DOHH2 (cell line): ENCODE data around the gene DLL1.

ENCODE experiments used
- H3F3A ChIP-seq: fragments of 200-600 bp; sonication (generic), shearing (Covaris generic); 2 replicates; pipeline ENCODE4 v1.6.0; 2016; ENCODE audit warnings: antibody characterized with exemption, mild to moderate bottlenecking; ENCODE audit not compliant: control insufficient read depth, insufficient read depth
- H3K27ac ChIP-seq: fragments of 200-600 bp; sonication (generic); 2 replicates; pipeline ENCODE4 v1.5.1; 2014; ENCODE audit warnings: low read depth, mild to moderate bottlenecking, low read length, moderate library complexity
- H3K27me3 ChIP-seq: fragments of 200-600 bp; sonication (generic); 2 replicates; pipeline ENCODE4 v1.6.1; 2014; ENCODE audit warnings: mild to moderate bottlenecking, low read length, mixed read lengths; ENCODE audit not compliant: control insufficient read depth
- H3K36me3 ChIP-seq: fragments of 200-600 bp; sonication (generic); 2 replicates; pipeline ENCODE4 v1.6.1; 2014; ENCODE audit warnings: mild to moderate bottlenecking, low read length, moderate library complexity, mixed read lengths; ENCODE audit not compliant: control insufficient read depth
- H3K4me1 ChIP-seq: fragments of 200-600 bp; sonication (generic); 2 replicates; pipeline ENCODE4 v1.6.1; 2014; ENCODE audit warnings: mild to moderate bottlenecking, low read length, mixed read lengths; ENCODE audit not compliant: control insufficient read depth
- H3K4me2 ChIP-seq: fragments of 200-600 bp; sonication (generic); 2 replicates; pipeline ENCODE4 v1.6.0; 2014; ENCODE audit warnings: mild to moderate bottlenecking, low read length, moderate library complexity
- H3K4me3 ChIP-seq: fragments of 200-600 bp; sonication (generic); 2 replicates; pipeline ENCODE4 v1.5.1; 2014; ENCODE audit warnings: mild to moderate bottlenecking, low read length, mixed read lengths
- H3K79me2 ChIP-seq: fragments of 200-600 bp; sonication (generic); 2 replicates; pipeline ENCODE4 v1.6.1; 2014; ENCODE audit warnings: mild to moderate bottlenecking, low read length, mixed read lengths; ENCODE audit not compliant: control insufficient read depth
- H3K9me2 ChIP-seq: fragments of 200-600 bp; sonication (generic); replicated peaks from 2 replicates; pipeline ENCODE4 v1.6.1; 2014; ENCODE audit warnings: mild to moderate bottlenecking, low read length, mixed read lengths; ENCODE audit not compliant: control insufficient read depth
- H3K9me3 ChIP-seq: fragments of 200-600 bp; sonication (generic); 2 replicates; pipeline ENCODE4 v1.6.1; 2014; ENCODE audit warnings: antibody characterized with exemption, low read length, mixed read lengths; ENCODE audit not compliant: control insufficient read depth, insufficient read depth
- H4K20me1 ChIP-seq: fragments of 200-600 bp; sonication (generic); 2 replicates; pipeline ENCODE4 v1.6.0; 2014; ENCODE audit warnings: low read depth, mild to moderate bottlenecking, antibody characterized with exemption, low read length, moderate library complexity; ENCODE audit not compliant: control insufficient read depth, insufficient read depth
- CTCF ChIP-seq: fragments of 200-600 bp; sonication (generic); IDR thresholded peaks from one replicate; pipeline ENCODE4 v1.5.1; 2014; ENCODE audit warnings: antibody characterized with exemption, mild to moderate bottlenecking, low read depth, low read length; ENCODE audit not compliant: poor library complexity, severe bottlenecking
- EZH2phosphoT487 ChIP-seq: fragments of 200-600 bp; sonication (generic); IDR thresholded peaks from 2 replicates; pipeline ENCODE4 v1.6.1; 2017; ENCODE audit warnings: borderline replicate concordance, mild to moderate bottlenecking, antibody characterized with exemption, low read length, moderate library complexity, mixed read lengths

The DLL1 gene

GRCh38 chr6:170282512-170283158 is 8.2 kb downstream of the DLL1 start:
- H3K36me3 ChIP-seq, result no peaks in the 10 kb centered on the region
- no peak for TF ChIP-seq EZH2phosphoT487
- no peak for TF ChIP-seq CTCF
- H3K27me3 ChIP-seq, result peaks cover 6% of the 10 kb centered on the region; the same call in 1 of the 2 replicates
- no peaks in the 10 kb centered on the region for H3K9me3 ChIP-seq
- no peaks in the 10 kb centered on the region for H4K20me1 ChIP-seq
- H3K79me2 ChIP-seq, result no peaks in the 10 kb centered on the region
- no peak overlapping the region for H3K4me2 ChIP-seq
- H3K4me3 ChIP-seq, result no peak overlapping the region
- no peaks in the 10 kb centered on the region for H3K9me2 ChIP-seq
- H3K27ac ChIP-seq, result no peak overlapping the region
- no peaks in the 10 kb centered on the region for H3F3A ChIP-seq
- H3K4me1 ChIP-seq, result 0 out of 2 replicates have a peak, but pooled peaks cover 3% of the 10 kb centered on the region

- Histone ChIP-seq H3K4me2 (no peak overlapping the region), H3K79me2 (no peaks in the 10 kb centered on the region), H3K4me1 (0 out of 2 replicates have a peak, but pooled peaks cover 3% of the 10 kb centered on the region), H3K4me3 (no peak overlapping the region), H3F3A (no peaks in the 10 kb centered on the region), H3K9me2 (no peaks in the 10 kb centered on the region), H3K27me3 (no peaks in the 10 kb centered on the region; the same call in 1 of the 2 replicates), H3K9me3 (no peaks in the 10 kb centered on the region), H3K36me3 (no peaks in the 10 kb centered on the region), H3K27ac (no peak overlapping the region), H4K20me1 (no peaks in the 10 kb centered on the region)
- no peak for TF ChIP-seq CTCF
Measured at GRCh38 chr6:170281331-170282292, 9.3 kb downstream of the DLL1 start.

- H3K9me2 ChIP-seq, result no peaks in the 10 kb centered on the region
- no peaks in the 10 kb centered on the region for H3K36me3 ChIP-seq
- H3K9me3 ChIP-seq, result no peaks in the 10 kb centered on the region
- no peak overlapping the region for H3K4me3 ChIP-seq
- H3K4me1 ChIP-seq, result 0 out of 2 replicates have a peak, but pooled peaks cover 3% of the 10 kb centered on the region
- H3K27ac ChIP-seq, result no peak overlapping the region
- H4K20me1 ChIP-seq, result no peaks in the 10 kb centered on the region
- H3K27me3 ChIP-seq, result no peaks in the 10 kb centered on the region; the same call in 1 of the 2 replicates
- H3K79me2 ChIP-seq, result no peaks in the 10 kb centered on the region
- no peak overlapping the region for H3K4me2 ChIP-seq
- TF ChIP-seq EZH2phosphoT487 (no peak), CTCF (no peak)
- H3F3A ChIP-seq, result no peaks in the 10 kb centered on the region
Measured at GRCh38 chr6:170280689-170281045, 10.2 kb downstream of the DLL1 start.
